A549 treated with ZK216348 at 1 μM for 4 hours (cell line): ENCODE measurements around the gene HRH4. TPM values are rescaled to one million over a fixed set of nuclear protein-coding genes. Genes with fewer than 3 reads are reported as not detected.

Experiments
- total RNA-seq: library from RNA; stranded (reverse); fragments of 200-300 nt; extraction: Qiagen RNA extraction; gene quantifications from 5 replicates; pipeline ENCODE4 v1.2.3, GENCODE V29; 2022; ENCODE audit warnings: low read depth

The HRH4 gene
- not detected in 5 replicates for total RNA-seq

DNA sequence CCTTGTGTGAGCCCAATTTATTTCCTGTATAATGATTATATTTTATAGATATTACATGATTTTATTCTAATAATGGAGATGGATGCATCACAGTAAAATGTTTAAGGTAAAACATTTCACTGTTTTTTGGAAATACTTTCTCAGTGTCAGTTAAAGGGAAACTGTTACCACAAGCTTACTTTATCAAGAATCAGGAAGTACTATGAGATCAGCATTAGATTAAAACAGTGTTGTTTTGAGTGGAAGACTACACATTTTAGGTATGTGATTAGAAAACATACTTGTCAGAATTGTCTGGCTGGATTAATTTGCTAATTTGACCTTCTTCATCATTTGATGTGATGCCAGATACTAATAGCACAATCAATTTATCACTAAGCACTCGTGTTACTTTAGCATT is at the start of gene HRH4:
Gene HRH4, plus strand, starts transcription at position 250 of the 400 bp plus-strand sequence. Its CDS starts 92 bp downstream, at position 342.

GRCh38 chr18:24426398-24427294 is 33.8 kb upstream of the HRH4 start, which contains the start of gene IMPACT:
IMPACT (plus strand) TSS chr18:24426670; CDS start chr18:24426757, 87 bp downstream.

Other genes with a start within 250 kb of the HRH4 start
- gene OSBPL1A, start 62.8 kb upstream of the HRH4 start, total RNA-seq = 11.0 to 16.5 TPM (median 13.2 TPM) in 5 replicates
- 9.9 to 23.2 TPM (median 12.9 TPM) in 5 replicates for gene IMPACT, start 34.0 kb upstream of the HRH4 start, total RNA-seq